Tibial nerve (tissue), 4 donors: Measurements from ENCODE around the gene B3GNT9. TPM values are rescaled to one million over a fixed set of nuclear protein-coding genes. Genes with fewer than 3 reads are reported as not detected.

Experiments
- DNase-seq, 2 donors: peaks; one replicate each; pipeline ENCODE4 v3.0.0-alpha.2; 2019; ENCODE audit warnings: low spot score in 2 of 2
- H3K27ac ChIP-seq, 4 donors: fragments of 200-600 bp; sonication (generic) in 3 of 4; one replicate each; pipeline ENCODE4 v1.5.1; 2017 to 2019; ENCODE audit warnings: mild to moderate bottlenecking in 1 of 4
- H3K27me3 ChIP-seq, 2 donors: fragments of 200-600 bp; sonication (generic) in 1 of 2; one replicate each; pipeline versions ENCODE4 v1.5.1 to v1.6.0; 2017 to 2019
- H3K36me3 ChIP-seq, 3 donors: fragments of 200-600 bp; sonication (generic); one replicate each; pipeline ENCODE4 v1.5.1; 2018 to 2019
- H3K4me1 ChIP-seq, 4 donors: fragments of 200-600 bp; sonication (generic) in 3 of 4; one replicate each; pipeline ENCODE4 v1.5.1; 2017 to 2019
- H3K4me3 ChIP-seq, 4 donors: fragments of 200-600 bp; sonication (generic) in 3 of 4; one replicate each; pipeline ENCODE4 v1.5.1; 2017 to 2019; ENCODE audit warnings: mild to moderate bottlenecking in 1 of 4, moderate library complexity in 1 of 4
- H3K9me3 ChIP-seq, 4 donors: fragments of 200-600 bp; sonication (generic) in 3 of 4; one replicate each; pipeline ENCODE4 v1.5.1; 2017 to 2019
- CTCF ChIP-seq, 5 experiments: fragments of 200-600 bp in 3 of 5; fragments of 450-650 bp in 2 of 5; sonication (generic) in 3 of 5; IDR thresholded peaks; one replicate each; pipeline ENCODE4 v1.5.1; 2016 to 2019; ENCODE audit warnings: antibody characterized with exemption in 5 of 5, mild to moderate bottlenecking in 3 of 5, moderate library complexity in 2 of 5
- EP300 ChIP-seq, 2 donors: sonication (generic); formaldehyde crosslinking; IDR thresholded peaks; one replicate each; pipeline ENCODE4 v1.6.1; 2017; ENCODE audit warnings: antibody characterized with exemption in 2 of 2, mild to moderate bottlenecking in 1 of 2
- POLR2A ChIP-seq, 2 donors: fragments of 450-650 bp; IDR thresholded peaks; one replicate each; pipeline ENCODE4 v1.6.1; 2017; ENCODE audit warnings: antibody characterized with exemption in 2 of 2, mild to moderate bottlenecking in 2 of 2, moderate library complexity in 2 of 2
- WGBS, 2 donors: methylation state at CpG; one replicate each; pipeline ENCODE4 v1.1.5; 2018; 5-methylcytosine and 5-hydroxymethylcytosine counted together
- total RNA-seq, 4 donors: library from RNA; depleted of rRNA; stranded (reverse); fragments of >200 nt; gene quantifications; one replicate each; pipeline ENCODE4 v1.1.0, GENCODE V29; 2016

B3GNT9 gene
- total RNA-seq = 10 to 100 TPM in 3 of 4 donors, 1 to 10 TPM in 1; 9.3 to 23.1 (median 18.4) TPM

GRCh38 chr16:67150833-67151396 is at the start of gene B3GNT9:
TSS of gene B3GNT9 (minus strand) at chr16:67150998. CDS start at chr16:67150485, 513 bp downstream.
- H3K4me3 ChIP-seq = peak within 1 kb of the TSS; percentile 36 to 67 (median 47)
- DNase-seq = peak; percentile 47 to 56
- peaks cover 0 to 40% (median 6%) of the 10 kb centered on the region in 3 donors for H3K36me3 ChIP-seq
- H3K27me3 ChIP-seq = peaks cover 0 to 23% of the 10 kb centered on the region in 2 donors
- no peaks in the 10 kb centered on the region for H3K9me3 ChIP-seq
- 2 to 3% methylated on average over 15 to 28 of the region's 34 CpGs for WGBS, 2 donors
- peak within 1 kb of the TSS; percentile 43 to 87 (median 69) for H3K27ac ChIP-seq
- peaks cover 0 to 37% (median 19%) of the 10 kb centered on the region in 4 donors for H3K4me1 ChIP-seq
- TF ChIP-seq EP300 (IDR thresholded peaks at IDR 0.05) = peak in 1 of 2 donors; percentile 9
- TF ChIP-seq CTCF (IDR thresholded peaks at IDR 0.05) = no peak
- no peak for TF ChIP-seq POLR2A (IDR thresholded peaks at IDR 0.05)

DNA sequence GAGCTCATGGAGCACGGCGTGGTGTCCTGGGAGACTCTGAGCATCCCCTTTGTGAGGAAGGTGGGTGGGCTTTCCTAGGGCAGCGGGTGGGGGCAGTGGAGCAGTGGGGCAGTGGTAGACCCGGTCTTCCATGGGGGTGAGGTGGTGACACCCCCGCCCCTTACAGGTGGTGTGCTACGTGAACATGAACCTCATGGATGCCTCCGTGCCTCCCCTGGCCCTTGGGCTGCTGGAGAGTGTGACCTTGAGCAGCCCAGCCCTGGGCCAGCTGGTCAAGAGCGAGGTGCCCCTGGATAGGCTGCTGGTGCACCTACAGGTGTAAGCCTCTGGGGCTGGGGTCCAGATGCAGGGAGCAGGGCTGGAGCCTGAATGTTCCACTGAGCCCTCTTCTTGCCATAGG is 49.7 kb upstream of the B3GNT9 start:
- no peak for DNase-seq
- TF ChIP-seq POLR2A (IDR thresholded peaks at IDR 0.05) (no peak), EP300 (IDR thresholded peaks at IDR 0.05) (no peak), CTCF (IDR thresholded peaks at IDR 0.05) (no peak)
- Histone ChIP-seq H3K4me3 (no peak overlapping the region), H3K27ac (no peak overlapping the region), H3K4me1 (peaks cover 0 to 32% (median 13%) of the 10 kb centered on the region in 4 donors), H3K36me3 (peaks cover 0 to 85% (median 16%) of the 10 kb centered on the region in 3 donors), H3K27me3 (no peaks in the 10 kb centered on the region), H3K9me3 (no peaks in the 10 kb centered on the region)
- WGBS, 2 donors = 89 to 91% methylated on average over 4 to 5 of the region's 8 CpGs

DNA sequence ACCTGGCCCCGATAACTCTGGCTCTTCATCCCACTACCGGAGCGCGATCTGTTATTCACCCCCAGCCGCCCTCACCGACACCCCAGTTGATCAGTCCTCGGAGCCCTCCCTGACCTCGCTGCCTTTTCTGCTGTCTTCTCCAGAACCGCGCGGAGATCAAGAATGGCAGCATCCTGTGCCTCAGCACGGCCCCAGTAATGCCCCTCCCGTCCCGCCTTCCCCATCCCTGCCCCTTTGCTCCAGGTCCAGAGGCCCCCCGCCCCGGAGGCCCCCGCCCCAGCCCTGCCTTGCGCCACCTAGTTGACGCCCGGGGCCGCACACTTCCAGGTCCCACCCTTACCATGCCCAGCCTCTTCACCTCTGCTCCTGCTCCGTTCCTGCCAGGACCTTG is 49.0 kb upstream of the B3GNT9 start:
- H3K27me3 ChIP-seq = no peaks in the 10 kb centered on the region
- peak overlapping the region in 1 of 4 donors; percentile 36 for H3K27ac ChIP-seq
- H3K4me3 ChIP-seq = peak overlapping the region in 2 of 4 donors; percentile 29 to 30
- peaks cover 0 to 38% (median 13%) of the 10 kb centered on the region in 4 donors for H3K4me1 ChIP-seq
- 40 to 45% methylated on average over 21 to 22 of the region's 22 CpGs for WGBS, 2 donors
- DNase-seq = no peak
- no peak for TF ChIP-seq POLR2A (IDR thresholded peaks at IDR 0.05)
- no peak for TF ChIP-seq EP300 (IDR thresholded peaks at IDR 0.05)
- TF ChIP-seq CTCF (IDR thresholded peaks at IDR 0.05) = no peak
- H3K36me3 ChIP-seq = peaks cover 2 to 88% (median 23%) of the 10 kb centered on the region in 3 donors
- no peaks in the 10 kb centered on the region for H3K9me3 ChIP-seq

- WGBS, 2 donors = 41 to 42% methylated on average over 40 to 47 of the region's 61 CpGs
- TF ChIP-seq CTCF (IDR thresholded peaks at IDR 0.05) = peak in 2 of 5 experiments; percentile 4 to 28
- no peak for TF ChIP-seq EP300 (IDR thresholded peaks at IDR 0.05)
- no peak for TF ChIP-seq POLR2A (IDR thresholded peaks at IDR 0.05)
- peak within 1 kb of the TSS in 2 of 4 donors; percentile 29 to 30 for H3K4me3 ChIP-seq
- DNase-seq = no peak
- H3K27ac ChIP-seq = peak within 1 kb of the TSS in 2 of 4 donors; percentile 36 to 67
- H3K9me3 ChIP-seq = no peaks in the 10 kb centered on the region
- H3K27me3 ChIP-seq = no peaks in the 10 kb centered on the region
- peaks cover 2 to 88% (median 27%) of the 10 kb centered on the region in 3 donors for H3K36me3 ChIP-seq
- peaks cover 0 to 44% (median 13%) of the 10 kb centered on the region in 4 donors for H3K4me1 ChIP-seq
Observed at GRCh38 chr16:67199011-67199807, 48.4 kb upstream of the B3GNT9 start, which contains the start of gene ELMO3. TSS of gene ELMO3 (plus strand) at chr16:67199131. CDS start at chr16:67199327, 196 bp downstream.
